Measurements from ENCODE around the gene RNFT2.

RNFT2 gene

GRCh38 chr12:116709768-116710167 is 28.3 kb upstream of the RNFT2 start:
- TF ChIP-seq CTCF (IDR thresholded peaks at IDR 0.05; ENCODE audit: control insufficient read depth, insufficient read depth, low read depth, low read length, missing control alignments): no peak
- no peak overlapping the region for H3K4me3 ChIP-seq (ENCODE audit: control insufficient read depth, low read depth, low read length)
- DNase-seq (ENCODE audit: low read depth): no peak

- no peak for TF ChIP-seq CTCF (IDR thresholded peaks at IDR 0.05; ENCODE audit: control insufficient read depth, insufficient read depth, low read depth, low read length, missing control alignments)
- no peak overlapping the region for H3K4me3 ChIP-seq (ENCODE audit: control insufficient read depth, low read depth, low read length)
- DNase-seq (ENCODE audit: low read depth): no peak
Observed at GRCh38 chr12:116710370-116711150, 27.6 kb upstream of the RNFT2 start.

GRCh38 chr12:116712458-116713303 is 25.4 kb upstream of the RNFT2 start:
- TF ChIP-seq CTCF (IDR thresholded peaks at IDR 0.05; ENCODE audit: control insufficient read depth, insufficient read depth, low read depth, low read length, missing control alignments): no peak
- H3K4me3 ChIP-seq (ENCODE audit: control insufficient read depth, low read depth, low read length): no peak overlapping the region
- DNase-seq (ENCODE audit: low read depth): no peak

GRCh38 chr12:116713527-116713926 is 24.6 kb upstream of the RNFT2 start:
- TF ChIP-seq CTCF (IDR thresholded peaks at IDR 0.05; ENCODE audit: control insufficient read depth, insufficient read depth, low read depth, low read length, missing control alignments): no peak
- H3K4me3 ChIP-seq (ENCODE audit: control insufficient read depth, low read depth, low read length): no peak overlapping the region
- DNase-seq (ENCODE audit: low read depth): no peak

- DNase-seq (ENCODE audit: low read depth): no peak
- TF ChIP-seq CTCF (IDR thresholded peaks at IDR 0.05; ENCODE audit: control insufficient read depth, insufficient read depth, low read depth, low read length, missing control alignments): no peak
- H3K4me3 ChIP-seq (ENCODE audit: control insufficient read depth, low read depth, low read length): no peak overlapping the region
Observed at GRCh38 chr12:116714175-116714574, 23.9 kb upstream of the RNFT2 start.

- no peak for DNase-seq (ENCODE audit: low read depth)
- no peak overlapping the region for H3K4me3 ChIP-seq (ENCODE audit: control insufficient read depth, low read depth, low read length)
- no peak for TF ChIP-seq CTCF (IDR thresholded peaks at IDR 0.05; ENCODE audit: control insufficient read depth, insufficient read depth, low read depth, low read length, missing control alignments)
Observed at GRCh38 chr12:116717466-116718437, 20.4 kb upstream of the RNFT2 start.

Measured in AG09309 (cell line).